ENCODE measurements around the gene FAR2. TPM values are rescaled to one million over a fixed set of nuclear protein-coding genes. Genes with fewer than 3 reads are reported as not detected.

Gene FAR2
- total RNA-seq, 1 donor from 2014 or later, result 11.3 TPM

DNA sequence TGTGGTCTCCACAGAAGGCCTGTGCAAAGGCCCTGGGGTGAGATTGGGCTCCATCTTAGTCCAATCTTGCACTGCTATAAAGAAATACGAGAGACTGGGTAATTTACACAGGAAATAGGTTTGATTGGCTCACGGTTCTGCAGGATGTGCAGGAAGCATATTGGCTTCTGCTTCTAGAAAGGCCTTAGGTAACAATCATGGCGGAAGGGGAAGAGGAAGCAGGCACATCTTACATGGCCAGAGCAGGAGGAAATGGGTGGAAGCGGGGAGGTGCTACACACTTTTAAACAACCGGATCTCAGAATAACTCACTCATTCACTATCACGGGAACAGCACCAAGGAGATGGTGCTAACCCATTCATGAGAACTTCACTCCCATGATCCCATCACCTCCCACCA lies 55.4 kb downstream of the FAR2 start:
- H3K27ac ChIP-seq, result no peak overlapping the region
- H3K9me3 ChIP-seq, result no peaks in the 10 kb centered on the region
- DNase-seq (ENCODE audit: low spot score in 2 of 2), result no peak
- intact Hi-C loops (cut with DNase I), result no loop called here
- no peaks in the 10 kb centered on the region for H3K4me1 ChIP-seq
- TF ChIP-seq, protein P1, sequence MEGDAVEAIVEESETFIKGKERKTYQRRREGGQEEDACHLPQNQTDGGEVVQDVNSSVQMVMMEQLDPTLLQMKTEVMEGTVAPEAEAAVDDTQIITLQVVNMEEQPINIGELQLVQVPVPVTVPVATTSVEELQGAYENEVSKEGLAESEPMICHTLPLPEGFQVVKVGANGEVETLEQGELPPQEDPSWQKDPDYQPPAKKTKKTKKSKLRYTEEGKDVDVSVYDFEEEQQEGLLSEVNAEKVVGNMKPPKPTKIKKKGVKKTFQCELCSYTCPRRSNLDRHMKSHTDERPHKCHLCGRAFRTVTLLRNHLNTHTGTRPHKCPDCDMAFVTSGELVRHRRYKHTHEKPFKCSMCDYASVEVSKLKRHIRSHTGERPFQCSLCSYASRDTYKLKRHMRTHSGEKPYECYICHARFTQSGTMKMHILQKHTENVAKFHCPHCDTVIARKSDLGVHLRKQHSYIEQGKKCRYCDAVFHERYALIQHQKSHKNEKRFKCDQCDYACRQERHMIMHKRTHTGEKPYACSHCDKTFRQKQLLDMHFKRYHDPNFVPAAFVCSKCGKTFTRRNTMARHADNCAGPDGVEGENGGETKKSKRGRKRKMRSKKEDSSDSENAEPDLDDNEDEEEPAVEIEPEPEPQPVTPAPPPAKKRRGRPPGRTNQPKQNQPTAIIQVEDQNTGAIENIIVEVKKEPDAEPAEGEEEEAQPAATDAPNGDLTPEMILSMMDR (IDR thresholded peaks at IDR 0.05), result no peak
- no peaks in the 10 kb centered on the region for H3K36me3 ChIP-seq
- no peaks in the 10 kb centered on the region for H3K27me3 ChIP-seq
- no peak overlapping the region for H3K4me3 ChIP-seq

DNA sequence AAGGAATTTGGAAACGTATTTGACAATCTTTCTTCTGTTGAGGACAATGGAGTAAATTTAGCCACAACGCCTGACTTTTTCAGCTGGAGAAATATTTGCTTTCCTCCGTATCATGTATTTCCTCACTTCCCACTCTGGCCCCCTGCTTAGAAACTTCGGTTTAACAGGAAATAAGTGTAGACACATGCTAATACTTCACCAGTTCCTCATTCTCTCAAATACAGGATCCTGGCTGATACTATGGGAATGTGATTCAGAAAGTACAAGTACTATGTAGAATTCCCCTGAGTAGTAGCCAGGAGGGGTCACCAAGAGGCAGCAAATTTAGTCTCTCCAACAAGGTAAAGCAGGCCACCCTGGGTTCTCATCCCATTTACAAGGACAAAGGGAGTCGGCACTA lies 58.0 kb downstream of the FAR2 start:
- no peak overlapping the region for H3K27ac ChIP-seq
- intact Hi-C loops (cut with DNase I), result no loop called here
- H3K9me3 ChIP-seq, result no peaks in the 10 kb centered on the region
- H3K27me3 ChIP-seq, result no peaks in the 10 kb centered on the region
- H3K4me3 ChIP-seq, result no peak overlapping the region
- H3K36me3 ChIP-seq, result no peaks in the 10 kb centered on the region
- DNase-seq (ENCODE audit: low spot score in 2 of 2), result no peak
- no peaks in the 10 kb centered on the region for H3K4me1 ChIP-seq
- TF ChIP-seq, protein P1 (IDR thresholded peaks at IDR 0.05), result no peak

DNA sequence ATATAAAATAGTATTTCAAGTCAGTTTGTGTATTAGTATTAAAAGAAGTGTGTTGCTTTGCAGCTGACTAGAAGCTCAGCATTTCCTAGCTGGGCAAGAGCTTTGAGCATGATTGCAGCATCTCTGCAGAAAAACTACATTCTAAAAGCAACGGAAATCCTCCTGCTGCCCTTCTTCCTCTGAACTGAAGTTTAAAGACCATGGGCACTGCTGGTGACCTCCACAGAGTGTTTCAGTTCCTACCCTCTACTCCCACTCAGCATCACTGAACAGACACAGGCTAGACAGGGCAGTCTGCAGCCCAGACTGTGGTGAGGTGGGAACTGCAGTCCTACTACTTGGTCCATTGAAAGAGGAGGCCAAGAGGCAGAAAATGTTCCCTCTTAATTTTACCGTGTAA lies 59.0 kb downstream of the FAR2 start:
- no peak for DNase-seq (ENCODE audit: low spot score in 2 of 2)
- H3K9me3 ChIP-seq, result no peaks in the 10 kb centered on the region
- no peak overlapping the region for H3K27ac ChIP-seq
- no peaks in the 10 kb centered on the region for H3K4me1 ChIP-seq
- TF ChIP-seq, protein P1 (IDR thresholded peaks at IDR 0.05), result no peak
- H3K4me3 ChIP-seq, result no peak overlapping the region
- no peaks in the 10 kb centered on the region for H3K36me3 ChIP-seq
- no peaks in the 10 kb centered on the region for H3K27me3 ChIP-seq
- intact Hi-C loops (cut with DNase I), result no loop called here

DNA sequence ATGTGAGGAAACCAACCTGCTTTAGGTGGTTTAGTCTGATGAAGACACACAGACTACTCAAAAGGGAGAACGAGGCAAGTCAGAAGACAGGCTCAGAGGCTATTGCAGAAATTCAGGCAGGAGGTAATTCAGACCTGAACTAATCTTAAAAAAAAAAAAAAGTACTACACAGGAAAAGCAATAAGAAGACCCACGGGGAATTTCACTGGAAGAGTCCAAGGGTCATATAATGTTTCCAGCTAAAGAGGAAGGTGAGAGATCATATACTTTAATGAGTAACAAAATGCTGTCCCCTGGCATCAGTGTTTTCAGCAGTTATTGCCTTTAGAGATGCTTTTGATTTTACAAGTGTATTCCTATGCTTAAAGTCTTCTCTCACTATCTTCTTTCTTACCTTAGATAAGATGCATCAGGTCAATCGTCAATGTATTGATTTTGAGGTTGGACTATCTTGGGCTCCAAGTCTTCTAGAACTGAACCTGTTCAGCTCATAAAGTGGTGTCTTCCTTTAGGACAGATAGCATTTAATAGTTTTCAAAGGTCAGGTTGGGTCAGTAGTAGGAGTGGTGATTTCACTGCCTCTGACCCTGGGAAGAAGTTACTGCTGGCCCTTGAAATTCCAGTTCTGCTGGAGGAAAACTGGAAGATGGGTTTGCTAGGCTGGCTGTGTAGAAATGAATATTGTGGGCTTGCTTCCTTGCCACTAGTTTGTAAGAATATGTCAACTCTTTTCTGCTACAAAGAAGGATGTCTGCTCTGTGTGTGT lies 60.0 kb downstream of the FAR2 start:
- intact Hi-C loops (cut with DNase I), result no loop called here
- H3K4me1 ChIP-seq, result no peaks in the 10 kb centered on the region
- no peaks in the 10 kb centered on the region for H3K9me3 ChIP-seq
- DNase-seq (ENCODE audit: low spot score in 2 of 2), result no peak
- TF ChIP-seq, protein P1 (IDR thresholded peaks at IDR 0.05), result no peak
- H3K27ac ChIP-seq, result no peak overlapping the region
- no peaks in the 10 kb centered on the region for H3K36me3 ChIP-seq
- H3K4me3 ChIP-seq, result no peak overlapping the region
- H3K27me3 ChIP-seq, result no peaks in the 10 kb centered on the region

DNA sequence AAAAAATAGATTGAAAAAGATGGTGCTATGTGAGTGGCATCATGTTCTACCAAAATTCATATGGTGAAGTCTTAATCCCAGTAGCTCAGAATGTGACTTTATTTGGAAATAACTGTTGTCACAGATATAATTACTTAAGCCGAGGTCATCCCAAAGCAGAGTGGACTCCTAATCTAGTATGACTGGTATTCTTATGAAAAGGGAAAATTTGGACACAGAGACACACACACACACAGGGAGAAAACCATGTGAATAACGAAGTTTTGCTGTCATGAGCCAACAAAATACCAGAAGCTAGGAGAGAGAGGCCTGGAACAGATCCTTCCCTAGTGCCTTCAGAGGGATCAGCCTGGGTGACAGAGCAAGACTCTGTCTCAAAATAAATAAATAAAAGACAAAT lies 62.6 kb downstream of the FAR2 start:
- Histone ChIP-seq H3K4me3 (no peak overlapping the region), H3K9me3 (no peaks in the 10 kb centered on the region), H3K4me1 (no peaks in the 10 kb centered on the region), H3K36me3 (no peaks in the 10 kb centered on the region), H3K27me3 (no peaks in the 10 kb centered on the region), H3K27ac (no peak overlapping the region)
- TF ChIP-seq, protein P1 (IDR thresholded peaks at IDR 0.05), result no peak
- intact Hi-C loops (cut with DNase I), result no loop called here
- no peak for DNase-seq (ENCODE audit: low spot score in 2 of 2)
